Measurements from ENCODE around the gene GPC6. TPM values are rescaled to one million over a fixed set of nuclear protein-coding genes. Genes with fewer than 3 reads are reported as not detected.

GPC6 gene
- total RNA-seq, 4 donors from 2014 or later, result 13.7 to 21.7 (median 16.5) TPM

DNA sequence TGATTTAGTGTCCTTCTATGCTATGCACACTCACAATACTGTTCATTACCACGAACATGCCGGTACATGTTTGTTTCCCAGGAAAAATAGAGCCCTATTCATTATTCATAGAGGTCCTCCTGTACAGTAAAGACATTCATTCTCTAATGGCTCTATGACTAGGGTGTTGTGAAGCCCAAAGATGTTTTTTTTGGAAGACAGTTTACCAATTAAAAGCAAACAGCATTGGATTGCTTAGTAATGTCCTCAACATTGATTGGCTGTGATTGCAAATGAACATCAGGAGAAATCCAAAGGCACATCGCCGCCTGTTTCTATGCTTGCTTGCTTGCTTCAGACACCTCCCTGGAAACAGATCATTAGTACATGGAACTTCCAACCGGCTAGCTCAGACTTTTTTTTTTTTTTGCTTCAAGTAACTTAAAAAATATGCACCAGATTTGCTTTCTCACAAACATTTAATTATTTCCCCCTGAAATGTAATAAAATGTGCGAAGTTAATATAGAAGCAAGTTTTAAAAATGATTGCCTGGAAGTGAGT, 8.8 kb upstream of the GPC6 start:
- H3K27me3 ChIP-seq, result no peaks in the 10 kb centered on the region
- no peaks in the 10 kb centered on the region for H3K36me3 ChIP-seq
- no peak for ATAC-seq
- no peak overlapping the region for H3K4me3 ChIP-seq
- H3K4me1 ChIP-seq, result no peaks in the 10 kb centered on the region
- TF ChIP-seq POLR2A (IDR thresholded peaks at IDR 0.05) (no peak), EP300 (IDR thresholded peaks at IDR 0.05) (no peak), POLR2AphosphoS5 (IDR thresholded peaks at IDR 0.05) (no peak), CTCF (IDR thresholded peaks at IDR 0.05) (no peak)
- no peak overlapping the region for H3K27ac ChIP-seq
- H3K9me3 ChIP-seq, result no peaks in the 10 kb centered on the region
- WGBS, 2 donors (ENCODE audit: low coverage in 1 of 2), result 52 to 58% methylated on average over 4 to 6 of the region's 6 CpGs

GRCh38 chr13:93218583-93218982, 8.0 kb upstream of the GPC6 start:
- no peaks in the 10 kb centered on the region for H3K9me3 ChIP-seq
- TF ChIP-seq EP300 (IDR thresholded peaks at IDR 0.05) (no peak), POLR2A (IDR thresholded peaks at IDR 0.05) (no peak), POLR2AphosphoS5 (IDR thresholded peaks at IDR 0.05) (no peak), CTCF (IDR thresholded peaks at IDR 0.05) (no peak)
- ATAC-seq, result no peak
- 68 to 91% methylated on average over 3 of the region's 3 CpGs for WGBS, 2 donors (ENCODE audit: low coverage in 1 of 2)
- H3K4me3 ChIP-seq, result no peak overlapping the region
- H3K27ac ChIP-seq, result no peak overlapping the region
- no peaks in the 10 kb centered on the region for H3K27me3 ChIP-seq
- H3K36me3 ChIP-seq, result no peaks in the 10 kb centered on the region
- H3K4me1 ChIP-seq, result no peaks in the 10 kb centered on the region

DNA sequence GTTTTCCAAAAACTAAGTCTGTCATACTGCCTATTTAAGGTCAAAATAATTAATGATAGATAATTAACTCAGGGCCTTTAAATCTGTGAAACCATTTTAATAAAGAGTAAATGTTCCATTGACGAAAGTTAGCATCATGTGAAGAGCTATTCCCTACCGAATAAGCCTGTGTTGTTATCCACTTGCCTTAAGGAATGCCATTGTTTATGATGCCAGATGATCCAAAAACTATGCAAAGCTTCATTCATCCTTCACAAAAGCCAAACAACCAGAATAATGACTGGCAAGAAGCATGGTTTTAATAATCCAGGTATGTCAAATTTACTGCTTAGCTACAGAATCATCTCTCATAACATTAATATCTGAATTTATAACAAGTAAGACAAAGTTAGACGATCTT, 6.5 kb upstream of the GPC6 start:
- Histone ChIP-seq H3K36me3 (no peaks in the 10 kb centered on the region), H3K27me3 (no peaks in the 10 kb centered on the region), H3K9me3 (no peaks in the 10 kb centered on the region), H3K27ac (no peak overlapping the region), H3K4me1 (no peaks in the 10 kb centered on the region), H3K4me3 (no peak overlapping the region)
- WGBS, 2 donors (ENCODE audit: low coverage in 1 of 2), result 57 to 86% methylated on average over 2 to 3 of the region's 3 CpGs
- TF ChIP-seq EP300 (IDR thresholded peaks at IDR 0.05) (no peak), CTCF (IDR thresholded peaks at IDR 0.05) (no peak), POLR2A (IDR thresholded peaks at IDR 0.05) (no peak), POLR2AphosphoS5 (IDR thresholded peaks at IDR 0.05) (no peak)
- no peak for ATAC-seq

DNA sequence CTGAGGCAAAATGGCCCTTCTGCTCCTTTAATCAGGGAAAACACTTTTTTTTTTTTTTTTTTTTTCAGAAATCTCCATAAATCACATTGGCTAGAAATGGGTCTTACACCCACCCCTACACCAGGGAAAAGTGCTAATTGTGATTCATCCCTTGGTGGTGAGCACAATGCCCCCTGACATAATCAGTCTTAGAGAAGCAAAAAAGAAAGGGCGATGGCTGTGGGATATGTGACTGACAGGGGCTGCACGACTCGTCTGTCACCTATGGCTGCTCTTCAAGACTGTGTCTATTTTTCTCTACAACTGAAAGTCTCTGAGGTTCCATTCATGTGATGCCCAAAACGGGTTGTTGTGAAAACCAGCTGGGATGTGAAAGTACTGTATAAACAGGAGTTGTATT, 3.6 kb upstream of the GPC6 start:
- no peak overlapping the region for H3K4me3 ChIP-seq
- H3K27me3 ChIP-seq, result peaks cover 24% of the 10 kb centered on the region
- TF ChIP-seq EP300 (IDR thresholded peaks at IDR 0.05) (no peak), CTCF (IDR thresholded peaks at IDR 0.05) (no peak)
- no peak for ATAC-seq
- WGBS, 2 donors (ENCODE audit: low coverage in 1 of 2), result 89 to 97% methylated on average over 2 to 4 of the region's 4 CpGs
- no peaks in the 10 kb centered on the region for H3K36me3 ChIP-seq
- no peak overlapping the region for H3K27ac ChIP-seq
- no peaks in the 10 kb centered on the region for H3K9me3 ChIP-seq
- peaks cover 0 to 14% (median 0%) of the 10 kb centered on the region in 3 donors for H3K4me1 ChIP-seq

DNA sequence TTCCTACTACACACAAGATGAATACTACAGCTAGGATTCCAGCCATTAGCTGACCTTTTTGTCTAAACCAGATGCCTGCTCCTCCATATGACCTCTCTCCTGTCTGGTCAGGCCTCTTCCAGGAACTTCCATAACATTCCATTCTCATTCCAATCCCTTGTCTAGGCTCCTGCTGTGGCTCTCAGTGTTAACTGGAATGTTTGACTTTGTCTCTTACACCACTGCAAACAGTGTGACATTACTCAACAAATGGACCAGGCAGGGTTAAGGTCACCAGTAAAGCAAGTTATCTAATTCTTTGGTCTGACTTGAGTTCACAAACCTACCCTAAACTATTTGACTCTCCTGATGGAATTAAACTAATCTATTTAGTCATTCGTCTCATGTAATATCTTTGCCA, 2.1 kb upstream of the GPC6 start:
- Histone ChIP-seq H3K36me3 (no peaks in the 10 kb centered on the region), H3K9me3 (no peaks in the 10 kb centered on the region), H3K4me1 (peaks cover 0 to 21% (median 0%) of the 10 kb centered on the region in 3 donors), H3K27me3 (peaks cover 34% of the 10 kb centered on the region), H3K27ac (no peak overlapping the region), H3K4me3 (no peak overlapping the region)
- no peak for TF ChIP-seq POLR2AphosphoS5 (IDR thresholded peaks at IDR 0.05)
- TF ChIP-seq POLR2A (IDR thresholded peaks at IDR 0.05), result no peak
- TF ChIP-seq CTCF (IDR thresholded peaks at IDR 0.05), result no peak
- TF ChIP-seq EP300 (IDR thresholded peaks at IDR 0.05), result no peak
- 89 to 100% methylated on average over 1 of the region's 1 CpG for WGBS, 2 donors (ENCODE audit: low coverage in 1 of 2)
- no peak for ATAC-seq
